WTC11 (cell line): ENCODE data around the gene NEDD4.

ENCODE experiments used
- MAX ChIP-seq: sonication (generic); formaldehyde crosslinking; IDR thresholded peaks from 2 replicates; pipeline ENCODE4 v1.8.0; 2022; ENCODE audit warnings: mild to moderate bottlenecking, missing genetic modification reagents
- TEAD1 ChIP-seq: sonication (generic); formaldehyde crosslinking; IDR thresholded peaks from 2 replicates; pipeline ENCODE4 v1.8.0; 2022; ENCODE audit warnings: mild to moderate bottlenecking, missing genetic modification reagents
- ZBTB21 ChIP-seq: sonication (generic); formaldehyde crosslinking; IDR thresholded peaks from 2 replicates; pipeline ENCODE4 v1.8.1; 2023; ENCODE audit warnings: mild to moderate bottlenecking, missing genetic modification reagents, borderline replicate concordance

DNA sequence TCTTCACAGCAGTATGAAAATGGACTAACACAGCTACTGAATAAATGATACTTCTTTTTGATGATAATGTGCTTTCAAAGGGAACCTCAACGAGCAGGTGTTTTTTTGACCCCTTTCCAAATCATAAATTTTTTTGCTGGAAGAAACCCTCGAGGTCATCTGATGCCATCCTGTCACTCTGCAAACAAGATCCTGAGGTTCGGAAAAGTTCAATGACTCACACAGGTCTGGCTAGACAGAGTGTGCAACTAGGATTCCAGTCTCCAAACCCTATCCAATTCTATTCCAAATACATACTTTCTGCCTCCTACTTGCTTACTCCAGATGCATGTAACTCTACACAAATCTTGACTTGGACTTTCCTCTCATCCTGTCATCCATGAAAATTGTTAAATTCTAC is 124.7 kb downstream of the NEDD4 start:
- TF ChIP-seq ZBTB21 (CRISPR knock-in tag) (no peak), TEAD1 (no peak), MAX (no peak)
